T-helper 2 cell (primary cell): ENCODE results near the gene SNAI3.

ENCODE experiments used
- DNase-seq, 5 experiments: peaks; one replicate each; pipeline versions ENCODE4 v3.0.0 to v3.0.0-alpha.2; 2012 to 2022

Gene SNAI3

GRCh38 chr16:88665570-88665969, 20.7 kb downstream of the SNAI3 start:
- no peak for DNase-seq

GRCh38 chr16:88665148-88665547, 21.2 kb downstream of the SNAI3 start:
- no peak for DNase-seq

GRCh38 chr16:88662843-88663606, 23.3 kb downstream of the SNAI3 start, which contains the start of gene MVD:
Gene MVD, minus strand, starts transcription at chr16:88663091. Its CDS starts 11 bp downstream, at chr16:88663080.
- peak; percentile 91 to 98 (median 94) for DNase-seq

GRCh38 chr16:88662222-88662842, 24.0 kb downstream of the SNAI3 start:
- peak in 1 of 5 experiments; percentile 38 for DNase-seq

- DNase-seq = no peak
These were observed 24.8 kb downstream of the SNAI3 start for GRCh38 chr16:88661468-88661867.

- no peak for DNase-seq
These were observed 27.1 kb downstream of the SNAI3 start for GRCh38 chr16:88659160-88659559.

- DNase-seq = no peak
These were observed 27.6 kb downstream of the SNAI3 start for GRCh38 chr16:88658714-88659113.

- DNase-seq = no peak
These were observed 28.9 kb downstream of the SNAI3 start for GRCh38 chr16:88657371-88657770.

GRCh38 chr16:88656291-88656980, 29.9 kb downstream of the SNAI3 start:
- no peak for DNase-seq

GRCh38 chr16:88655733-88656281, 30.5 kb downstream of the SNAI3 start:
- no peak for DNase-seq

GRCh38 chr16:88655053-88655732, 31.1 kb downstream of the SNAI3 start:
- no peak for DNase-seq

- no peak for DNase-seq
These were observed 31.8 kb downstream of the SNAI3 start for GRCh38 chr16:88654363-88655052.

GRCh38 chr16:88653596-88654362, 32.5 kb downstream of the SNAI3 start:
- DNase-seq = no peak

- no peak for DNase-seq
These were observed 33.2 kb downstream of the SNAI3 start for GRCh38 chr16:88653101-88653500.

GRCh38 chr16:88652762-88653063, 33.6 kb downstream of the SNAI3 start:
- no peak for DNase-seq

- no peak for DNase-seq
These were observed 34.1 kb downstream of the SNAI3 start for GRCh38 chr16:88651989-88652761.

- peak in 4 of 5 experiments; percentile 49 to 92 (median 70) for DNase-seq
These were observed 34.9 kb downstream of the SNAI3 start for GRCh38 chr16:88651276-88651988.

GRCh38 chr16:88650749-88651275, 35.5 kb downstream of the SNAI3 start, which contains the start of gene CYBA:
Gene CYBA, minus strand, starts transcription at chr16:88651053. Its CDS starts 40 bp downstream, at chr16:88651013.
- DNase-seq = peak; percentile 59 to 91 (median 75)
